HG02571 (cell line): ENCODE results near the gene RIPOR3.
"Not testable (repeated sequence)": the region's sequence is repeated elsewhere in the genome, so short reads cannot be mapped to it uniquely, and the experiment has no call there.

Experiments used
- ATAC-seq: cut with Tn5 transposase; IDR thresholded peaks from one replicate; pipeline ENCODE4 v1.9.1; 2021; ENCODE audit warnings: mild to moderate bottlenecking, moderate library complexity; ENCODE audit not compliant: unreplicated experiment

RIPOR3 gene

DNA sequence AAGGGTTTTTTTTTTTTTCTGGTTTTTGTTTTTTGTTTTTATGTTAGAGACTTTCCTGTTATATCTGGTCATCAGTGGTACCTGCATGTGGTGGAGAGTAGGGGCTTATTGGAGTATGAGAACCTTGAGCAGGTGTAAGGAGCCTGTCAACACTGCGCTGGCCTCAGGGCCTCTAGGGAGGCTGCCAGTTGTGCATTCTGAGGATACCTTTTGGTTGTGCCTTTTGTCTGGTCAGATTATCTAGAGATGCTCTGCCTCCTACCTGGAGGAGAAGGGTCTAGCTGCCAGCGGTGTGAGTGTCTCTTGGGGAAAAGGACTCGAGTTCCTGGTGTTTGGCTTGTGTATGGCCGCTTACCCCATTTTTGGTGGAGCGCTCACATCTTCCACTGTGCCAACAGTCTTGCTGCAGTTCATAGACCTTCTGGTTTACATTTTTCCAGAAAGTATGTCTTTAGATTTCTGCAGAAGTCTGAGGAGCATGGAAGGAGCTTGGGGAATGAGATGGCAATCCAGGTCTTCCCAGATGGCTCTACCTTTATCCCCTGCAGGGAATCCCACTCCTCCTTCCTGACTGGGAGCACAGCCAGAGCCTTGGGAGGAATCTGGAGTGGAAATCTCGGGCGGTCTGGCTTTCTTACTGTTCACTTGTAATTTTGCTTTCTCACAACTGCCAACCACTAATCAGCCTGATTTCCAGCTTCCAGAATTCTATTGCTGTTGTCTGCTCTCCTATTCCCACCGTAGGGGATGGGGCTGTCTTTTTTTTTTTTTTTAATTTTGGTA lies 131.3 kb downstream of the RIPOR3 start:
- no peak for ATAC-seq

DNA sequence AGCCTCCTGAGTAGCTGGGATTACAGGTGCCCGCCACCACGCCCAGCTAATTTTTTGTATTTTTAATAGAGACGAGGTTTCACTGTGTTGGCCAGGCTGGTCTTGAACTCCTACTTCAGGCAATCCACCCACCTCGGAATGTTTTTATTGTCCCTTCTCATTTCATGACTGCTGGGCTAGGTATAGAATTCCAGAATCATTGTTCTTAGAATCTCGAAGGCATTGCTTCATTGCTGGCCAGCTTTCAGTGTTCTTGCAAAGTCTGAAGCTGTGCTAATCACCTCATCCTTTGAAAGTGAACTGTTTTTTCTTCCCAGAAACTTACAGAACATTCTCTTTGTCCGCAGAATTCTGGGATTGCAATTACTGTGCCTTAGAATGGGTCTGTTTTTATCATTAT lies 132.2 kb downstream of the RIPOR3 start:
- ATAC-seq, result no peak

DNA sequence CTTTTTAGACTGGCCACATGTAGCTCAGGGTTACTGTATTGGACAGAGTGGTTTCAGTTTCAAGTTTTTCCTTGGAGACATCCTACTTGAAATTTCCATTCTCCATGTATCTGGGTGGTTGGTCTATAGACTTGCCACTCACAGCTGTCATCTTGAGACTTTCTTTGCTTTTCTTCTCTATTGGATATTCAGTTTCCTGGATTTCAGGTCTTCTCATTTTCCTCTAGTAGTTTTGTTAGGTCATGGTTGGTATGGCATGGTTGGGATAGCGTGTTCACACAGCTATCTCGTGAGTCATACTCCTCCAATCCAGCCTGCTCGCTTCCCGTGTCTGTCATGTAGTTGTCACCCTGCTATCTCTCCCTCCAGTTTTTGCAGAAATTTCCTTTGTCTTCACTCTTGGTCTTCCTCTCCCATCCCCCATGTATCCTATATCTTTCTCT lies 132.8 kb downstream of the RIPOR3 start:
- no peak for ATAC-seq

DNA sequence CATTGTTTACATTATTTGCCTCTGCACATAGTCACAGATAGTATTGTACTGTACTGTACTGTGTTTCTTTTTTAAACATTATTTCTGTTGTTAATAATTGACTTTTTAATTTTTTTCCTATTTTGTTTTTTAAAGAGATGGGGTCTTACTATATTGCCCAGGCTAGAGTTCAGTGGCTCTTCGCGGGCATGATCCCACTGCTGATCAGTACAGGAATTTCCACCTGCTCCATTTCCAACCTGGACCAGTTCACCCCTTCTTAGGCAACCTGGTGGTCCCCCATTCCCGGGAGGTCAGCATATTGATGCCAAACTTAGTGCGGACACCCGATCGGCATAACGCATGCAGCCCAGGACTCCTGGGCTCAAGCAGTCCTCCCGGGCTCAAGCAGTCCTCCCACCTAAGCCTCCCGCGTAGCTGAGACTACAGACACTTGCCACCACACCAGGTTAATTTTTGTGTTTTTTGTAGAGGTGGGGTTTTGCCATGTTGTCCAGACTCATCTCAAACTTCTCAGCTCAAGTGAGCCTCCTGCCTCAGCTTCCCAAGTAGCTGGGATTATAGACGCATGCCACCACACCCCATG lies 133.7 kb downstream of the RIPOR3 start:
- no peak for ATAC-seq

DNA sequence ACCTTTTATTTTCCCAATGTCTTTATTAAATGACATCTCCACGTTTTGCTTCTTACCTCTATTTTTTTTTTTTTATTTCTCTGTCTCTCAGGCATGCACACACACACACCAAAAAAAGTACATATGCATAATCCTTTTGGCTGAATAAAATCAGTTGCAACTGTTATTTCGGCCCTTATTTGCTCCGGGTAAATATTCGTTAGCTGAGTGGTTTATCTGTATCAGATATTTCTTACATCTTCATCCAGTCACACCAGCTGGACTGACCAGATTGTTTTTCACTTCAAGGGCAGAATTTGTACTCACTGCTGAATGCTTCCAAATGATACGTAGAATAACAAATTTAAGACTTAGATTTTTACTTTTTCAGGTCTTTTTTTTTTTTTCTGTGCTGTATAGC lies 135.7 kb downstream of the RIPOR3 start:
- no peak for ATAC-seq

DNA sequence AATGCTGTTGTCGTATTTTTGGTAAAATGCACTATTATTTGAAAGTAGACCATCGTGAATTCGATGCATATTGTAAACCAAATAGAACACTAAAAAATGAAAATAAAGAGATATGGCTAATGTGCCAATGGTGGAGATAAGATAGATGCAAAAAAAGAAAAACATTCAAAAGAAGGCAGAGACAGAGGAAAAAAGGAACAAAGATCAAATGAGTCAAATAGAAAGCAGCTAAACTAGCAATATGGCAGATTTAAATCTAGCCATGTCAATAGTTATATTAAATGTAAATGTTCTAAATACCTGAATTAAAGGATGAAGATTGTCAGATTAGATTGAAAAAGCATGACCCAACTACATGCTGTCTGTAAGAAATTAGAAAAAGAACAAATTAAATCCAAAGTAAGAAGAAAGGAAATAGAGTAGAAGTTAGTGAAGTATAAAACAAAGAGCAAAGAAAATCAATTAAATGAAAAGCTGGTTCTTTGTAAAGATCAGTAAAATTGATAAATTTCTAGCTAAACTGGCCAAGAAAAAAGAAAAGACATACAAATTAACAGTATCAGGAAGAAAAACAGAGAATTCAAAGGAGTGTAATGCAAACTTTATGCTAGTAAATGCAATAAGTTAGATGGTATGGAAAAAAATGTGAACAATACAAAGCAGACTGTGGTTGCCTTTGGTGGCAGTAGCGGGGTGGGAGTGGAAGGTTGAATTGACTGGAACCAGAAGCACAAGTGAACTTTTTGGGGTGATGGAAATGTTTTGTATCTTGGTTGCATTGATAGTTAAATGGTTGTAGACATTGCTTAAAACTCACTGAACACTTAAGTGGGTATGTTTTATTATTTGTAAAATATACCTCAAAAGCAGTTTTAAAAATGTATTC lies 136.4 kb downstream of the RIPOR3 start:
- ATAC-seq, result no peak

- no peak for ATAC-seq
Observed at GRCh38 chr20:50552979-50553378, 138.4 kb downstream of the RIPOR3 start.

- no peak for ATAC-seq
Observed at GRCh38 chr20:50551288-50551687, 140.1 kb downstream of the RIPOR3 start.

DNA sequence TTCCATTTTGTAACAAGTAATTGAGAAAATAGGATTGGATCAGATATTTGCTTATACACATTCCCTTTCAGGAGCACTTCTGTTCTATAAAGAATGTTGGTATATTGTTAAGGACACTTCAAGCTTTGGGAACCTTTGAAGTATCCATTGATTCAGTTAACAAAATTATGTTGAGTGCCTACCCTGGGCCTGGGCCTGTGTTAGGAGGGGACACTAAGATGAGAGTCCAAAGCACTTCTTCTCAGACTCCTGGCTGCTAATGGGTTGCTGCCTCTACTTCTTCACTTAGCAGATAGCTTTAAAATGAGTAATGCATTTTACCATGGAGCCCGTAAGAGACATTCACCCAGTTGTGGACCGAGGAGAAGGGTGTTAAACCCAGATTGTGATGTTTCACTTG lies 140.8 kb downstream of the RIPOR3 start:
- ATAC-seq, result no peak

- ATAC-seq, result no peak
Observed at GRCh38 chr20:50548396-50548795, 142.9 kb downstream of the RIPOR3 start.

GRCh38 chr20:50547964-50548363 lies 143.4 kb downstream of the RIPOR3 start:
- no peak for ATAC-seq

DNA sequence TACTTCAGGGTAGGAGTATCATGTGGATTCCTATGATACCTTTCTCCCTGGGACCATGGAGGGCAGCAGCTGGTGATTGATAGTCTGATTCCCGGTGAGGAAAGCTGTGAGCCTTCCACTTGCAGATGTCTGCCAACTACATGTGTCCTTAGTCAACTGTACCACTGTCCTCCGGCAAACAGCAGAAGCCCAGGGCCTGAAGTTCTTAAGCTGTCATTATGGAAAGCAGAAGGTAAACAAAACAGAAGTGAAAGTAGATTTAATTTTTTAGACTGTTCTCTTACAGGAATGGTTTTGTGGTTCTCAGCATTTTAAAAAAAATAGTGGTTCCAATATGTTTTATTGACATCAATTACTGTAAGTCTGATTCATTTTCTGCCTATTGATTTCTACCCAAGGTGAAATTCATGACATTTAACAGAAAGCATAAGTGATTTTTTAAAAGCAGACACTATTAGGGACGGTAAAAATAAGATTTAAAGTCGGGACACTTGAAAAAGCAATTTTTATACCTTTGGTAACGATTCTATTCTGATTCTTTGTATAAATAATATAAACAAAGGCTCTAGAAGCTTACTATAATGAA lies 144.5 kb downstream of the RIPOR3 start:
- no peak for ATAC-seq

DNA sequence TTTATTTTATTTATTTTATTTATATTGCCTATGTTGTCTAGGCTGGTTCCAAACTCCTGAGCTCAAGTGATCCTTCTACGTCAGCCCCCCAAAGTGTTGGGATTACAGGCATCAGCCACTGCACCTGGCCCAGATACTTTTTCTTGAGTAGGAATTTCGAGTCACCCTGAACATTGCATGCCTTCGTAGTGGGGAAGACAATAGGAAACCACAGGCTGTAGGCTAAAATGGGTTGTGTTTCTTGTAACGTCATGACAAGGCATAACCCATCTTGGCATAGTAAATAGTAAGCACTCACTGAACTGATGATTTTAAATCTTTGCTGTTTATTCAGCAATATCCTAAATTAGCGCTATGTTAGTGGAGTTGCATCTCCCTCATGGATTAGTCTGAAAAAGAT lies 146.2 kb downstream of the RIPOR3 start:
- no peak for ATAC-seq

DNA sequence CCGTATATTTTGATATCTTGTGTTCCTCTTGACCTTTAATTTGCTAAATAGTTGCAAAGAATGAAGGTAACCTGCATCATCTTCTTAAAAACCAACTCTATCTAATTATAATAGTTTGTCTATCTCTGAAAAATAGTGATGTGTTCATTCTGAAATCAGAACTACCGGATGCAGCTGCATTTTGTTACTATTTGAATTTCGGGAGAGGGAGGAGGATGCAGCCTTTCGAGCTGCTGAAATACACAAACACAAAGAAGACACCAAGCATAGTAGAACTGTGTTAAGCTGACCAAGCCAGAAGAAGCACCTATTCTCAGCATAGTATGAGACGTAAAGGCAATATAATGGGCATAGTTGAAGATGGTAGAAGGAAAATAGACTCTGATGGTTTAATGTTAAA lies 148.0 kb downstream of the RIPOR3 start:
- ATAC-seq, result no peak

DNA sequence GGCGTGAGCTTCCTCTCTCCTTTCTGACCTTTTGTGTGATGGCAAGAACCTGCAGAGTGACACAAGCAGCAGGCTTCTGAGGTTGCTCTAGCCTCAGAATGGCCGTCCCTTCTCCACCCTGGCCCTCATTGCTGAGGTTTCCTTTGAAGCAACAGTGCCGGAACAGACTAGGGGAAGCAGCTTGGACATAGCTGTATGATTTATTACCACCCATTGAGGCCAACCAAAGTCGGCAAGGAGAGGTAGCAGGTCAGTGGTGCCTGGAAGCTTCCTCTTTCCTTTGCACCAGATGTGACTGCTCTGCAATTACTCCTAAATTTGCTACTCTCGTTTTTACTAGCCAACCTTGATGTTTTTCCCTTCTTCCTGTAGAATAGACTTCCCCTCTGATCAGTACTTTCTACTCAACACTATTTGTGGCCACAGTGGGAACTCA lies 149.7 kb downstream of the RIPOR3 start:
- ATAC-seq, result no peak

DNA sequence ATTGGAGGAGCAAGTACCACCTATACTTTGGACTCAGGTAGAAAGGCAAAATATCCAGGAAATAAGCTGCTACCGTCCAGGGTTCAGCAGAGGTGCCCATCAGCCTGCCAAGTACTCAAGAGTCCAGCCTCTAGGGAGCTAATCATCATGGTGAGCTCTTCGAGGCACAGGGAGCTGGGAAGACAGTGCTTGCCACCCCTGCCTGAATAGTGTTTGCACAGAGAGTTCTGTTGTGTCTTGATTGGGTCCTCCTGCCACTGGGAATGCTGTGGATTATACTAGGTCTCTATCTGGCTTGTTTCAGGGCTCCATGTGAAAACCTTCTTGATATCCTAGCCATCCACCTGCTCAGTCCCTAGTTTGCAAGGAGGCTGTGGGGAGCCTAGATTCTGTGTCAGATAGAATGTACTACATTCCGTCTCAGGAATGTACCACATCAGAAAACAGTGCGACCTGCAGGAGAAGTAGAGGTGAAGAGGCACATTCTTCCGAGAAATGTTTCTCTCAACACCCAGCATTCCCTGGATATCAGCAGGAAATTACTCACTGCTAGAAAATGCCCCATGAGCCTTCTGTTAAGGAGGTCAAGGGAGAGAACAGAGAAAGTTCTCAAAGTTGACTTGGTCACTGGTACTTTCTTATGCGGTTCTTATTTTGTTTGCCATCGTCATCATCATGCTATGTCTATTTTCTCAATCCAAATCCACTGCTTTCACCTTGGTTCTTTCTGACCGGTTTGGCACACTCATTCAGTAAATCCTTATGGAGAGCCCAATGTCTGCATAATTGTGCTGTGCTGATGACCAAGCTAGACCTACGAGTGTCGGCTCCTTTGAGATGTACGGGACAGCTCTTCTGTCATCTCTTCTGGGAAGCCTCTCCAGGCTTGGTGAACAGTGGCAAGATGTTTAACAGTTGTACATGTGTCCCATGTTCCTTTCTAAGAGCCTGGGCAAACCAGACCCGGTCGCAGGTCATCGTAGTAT lies 150.4 kb downstream of the RIPOR3 start:
- ATAC-seq, result no peak

DNA sequence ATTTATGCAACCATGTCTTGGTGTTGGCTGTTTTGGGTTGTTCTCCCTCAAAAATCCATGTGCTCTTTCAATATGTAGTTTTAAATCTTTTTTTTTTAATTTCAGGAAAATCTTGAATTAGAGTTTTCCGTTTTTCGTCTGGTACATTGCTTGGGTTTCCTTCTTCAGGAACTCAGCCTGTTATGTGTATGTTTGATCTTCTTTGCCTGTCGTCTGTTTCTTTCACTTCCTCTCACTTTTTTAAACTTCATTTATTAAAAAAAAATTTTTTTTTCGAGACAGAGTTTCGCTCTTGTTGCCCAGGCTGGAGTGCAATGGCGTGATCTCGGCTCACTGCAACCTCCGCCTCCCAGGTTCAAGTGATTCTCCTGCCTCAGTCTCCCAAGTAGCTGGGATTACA lies 151.5 kb downstream of the RIPOR3 start:
- not testable (repeated sequence) for ATAC-seq

- no peak for ATAC-seq
Observed at GRCh38 chr20:50538276-50538675, 153.1 kb downstream of the RIPOR3 start.

- no peak for ATAC-seq
Observed at GRCh38 chr20:50537546-50538201, 153.7 kb downstream of the RIPOR3 start.

- no peak for ATAC-seq
Observed at GRCh38 chr20:50536333-50536732, 155.0 kb downstream of the RIPOR3 start.
